ACHN (cell line): ENCODE measurements around the gene MSH5.
A peak's percentile ranks its signal among the peaks of the same experiment; 100 is the strongest.

Source experiments
- DNase-seq: peaks from one replicate; pipeline ENCODE4 v3.0.0-alpha.2; 2015
- in situ Hi-C: cut with HindIII; loops from 2 replicates; pipeline ENCODE4 v1.10.0; 2017; ENCODE audit warnings: low sequenced_read_pairs, low pct_ligation_motif_present, low pct_unique_long_range_greater_than_20kb

The MSH5 gene

DNA sequence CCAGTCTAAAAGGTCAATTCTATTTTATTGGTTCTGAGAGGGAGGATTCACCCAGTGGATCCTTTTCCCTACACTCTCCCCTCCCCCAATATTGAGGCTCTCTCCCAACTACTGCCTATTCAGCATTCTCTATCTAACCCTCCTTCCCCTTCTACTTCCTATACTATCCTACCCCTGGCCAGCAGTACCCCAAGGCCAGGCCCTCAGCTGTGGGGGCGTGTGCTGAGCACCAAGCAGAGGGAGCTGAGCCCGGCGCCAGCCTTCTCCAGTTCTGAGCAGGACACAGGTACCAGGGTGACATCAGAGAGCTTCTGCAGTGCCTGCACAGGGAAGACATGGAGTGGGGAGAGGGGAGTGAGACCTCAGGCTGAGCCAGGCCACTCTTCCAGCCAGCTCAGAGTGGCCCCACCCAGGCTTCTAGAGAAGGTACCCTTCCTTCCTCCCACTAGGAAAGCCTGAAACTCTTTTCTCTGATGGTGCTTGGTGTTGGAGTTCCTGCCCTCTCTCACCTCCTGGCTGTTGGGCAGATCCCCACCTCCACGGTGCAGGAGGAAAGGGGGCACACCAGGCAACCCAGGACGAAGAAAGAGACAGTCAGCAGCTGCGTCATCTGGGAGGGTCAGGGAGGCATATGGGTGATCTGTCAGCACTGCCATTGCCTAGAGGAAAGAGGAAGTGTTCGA lies 12.6 kb upstream of the MSH5 start:
- in situ Hi-C loops: no loop called here
- no peak for DNase-seq

DNA sequence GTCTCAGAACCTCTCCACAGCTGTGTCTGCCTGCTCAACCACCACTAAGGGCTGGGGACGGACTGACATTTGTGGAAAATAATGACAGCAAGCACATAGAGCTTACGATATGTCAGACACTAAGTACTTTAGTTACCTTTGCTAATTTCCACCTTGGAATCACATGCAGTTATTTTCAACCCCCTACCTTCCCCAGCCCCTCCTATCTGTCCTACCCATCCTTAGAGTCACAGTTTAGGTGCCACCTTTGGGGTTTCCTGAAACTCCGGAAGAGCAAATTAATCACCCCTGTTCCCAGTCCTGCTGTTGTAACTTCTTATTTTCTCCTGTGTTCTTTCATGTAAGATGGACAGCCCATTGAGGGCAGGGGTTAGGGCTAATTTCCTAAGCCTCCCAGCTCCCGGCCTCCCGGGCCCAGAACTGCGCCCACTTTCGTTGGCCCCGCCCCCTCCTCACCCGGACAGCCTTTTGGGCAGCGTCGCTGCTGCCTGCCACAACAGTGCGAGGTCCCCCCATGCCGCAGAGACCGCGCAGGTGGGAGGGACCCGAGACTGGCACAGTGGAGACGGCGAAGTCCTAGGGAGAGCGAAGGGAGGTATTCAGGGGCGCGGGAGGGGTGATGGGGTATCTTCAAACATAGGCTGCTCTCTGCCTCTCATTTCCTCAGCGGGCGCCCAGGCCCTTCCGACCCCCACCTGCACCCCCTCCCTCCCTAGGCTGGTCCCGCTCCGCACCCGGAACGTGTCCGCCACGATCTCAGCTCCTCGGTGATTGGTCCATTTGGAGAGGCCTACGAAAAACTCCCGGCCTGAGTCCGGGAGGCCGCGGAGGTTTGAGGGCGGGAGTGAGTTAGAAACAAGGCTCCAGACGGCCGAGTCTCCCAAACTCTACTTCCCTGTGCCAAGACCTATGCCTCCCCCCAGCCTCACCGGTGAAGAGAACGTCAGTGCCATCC lies 11.8 kb upstream of the MSH5 start:
- no peak for DNase-seq
- in situ Hi-C loops: no loop called here

DNA sequence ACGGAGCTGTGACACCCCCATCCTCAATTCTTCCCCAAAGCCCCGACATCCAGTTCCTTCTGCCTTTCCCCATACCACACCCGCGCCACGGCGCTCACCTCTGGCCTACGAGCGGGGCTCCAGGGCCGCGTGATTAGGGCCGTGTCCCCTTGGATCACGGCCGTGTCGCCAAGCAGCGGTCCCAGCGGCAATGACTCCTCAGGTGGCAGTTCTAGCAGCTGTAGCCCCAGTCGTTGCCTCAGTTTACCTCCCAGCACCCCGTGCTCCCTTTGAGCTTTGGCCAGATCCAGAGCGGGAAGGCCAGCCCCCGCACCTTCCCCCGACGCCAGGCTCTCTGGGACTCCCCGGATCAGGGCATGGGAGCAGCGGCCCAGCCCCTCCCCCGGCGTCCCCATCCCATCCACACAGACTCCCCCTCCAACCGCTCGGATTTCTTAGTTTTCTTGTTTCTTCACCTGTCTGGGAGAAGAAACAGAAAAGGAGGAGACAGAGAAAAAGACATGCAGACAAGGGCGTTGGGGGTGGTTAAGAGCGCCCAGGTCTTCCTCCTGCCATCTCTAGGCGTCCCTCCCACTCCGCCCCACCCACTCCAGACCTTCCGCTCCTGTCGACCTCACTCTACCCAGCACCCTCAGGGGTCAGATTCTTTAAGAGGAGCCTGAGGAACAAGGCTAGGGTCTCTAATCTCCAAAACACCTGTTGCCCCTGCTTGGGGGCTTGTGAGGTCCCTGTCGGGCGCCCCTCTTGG lies 10.9 kb upstream of the MSH5 start, which contains the start of gene DDAH2:
TSS of gene DDAH2 (minus strand) at position 533 of the 748 bp plus-strand sequence. CDS start at position 395, 138 bp downstream.
- DNase-seq: no peak

DNA sequence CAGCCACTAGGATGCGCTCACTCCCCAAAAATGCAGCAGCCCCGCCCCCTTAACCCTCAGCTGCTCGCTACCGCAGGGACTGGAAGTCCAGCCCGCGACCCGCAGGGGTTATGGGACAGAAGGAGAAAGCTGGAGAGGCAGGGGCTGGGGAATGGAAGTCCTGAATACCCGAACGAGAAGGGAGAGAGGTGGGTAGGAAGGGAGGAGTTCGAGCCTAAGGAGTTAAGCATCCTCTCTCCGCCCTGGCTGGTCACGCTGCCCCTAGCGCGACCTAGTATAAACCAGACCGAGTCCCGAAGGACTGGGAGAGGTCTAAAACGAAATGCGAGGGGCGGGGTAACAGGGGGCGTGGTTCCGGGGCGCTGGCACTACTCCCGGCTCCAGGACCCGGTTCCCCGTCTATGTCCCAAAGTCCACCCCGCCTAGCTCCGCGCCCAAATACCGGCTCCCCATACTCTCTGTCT lies 10.3 kb upstream of the MSH5 start:
- in situ Hi-C loops: no loop called here
- DNase-seq: peak; percentile 85

More for the DNA sequence above, 10.9 kb upstream of the MSH5 start, which contains the start of gene DDAH2:
- in situ Hi-C loops: no loop called here

DNA sequence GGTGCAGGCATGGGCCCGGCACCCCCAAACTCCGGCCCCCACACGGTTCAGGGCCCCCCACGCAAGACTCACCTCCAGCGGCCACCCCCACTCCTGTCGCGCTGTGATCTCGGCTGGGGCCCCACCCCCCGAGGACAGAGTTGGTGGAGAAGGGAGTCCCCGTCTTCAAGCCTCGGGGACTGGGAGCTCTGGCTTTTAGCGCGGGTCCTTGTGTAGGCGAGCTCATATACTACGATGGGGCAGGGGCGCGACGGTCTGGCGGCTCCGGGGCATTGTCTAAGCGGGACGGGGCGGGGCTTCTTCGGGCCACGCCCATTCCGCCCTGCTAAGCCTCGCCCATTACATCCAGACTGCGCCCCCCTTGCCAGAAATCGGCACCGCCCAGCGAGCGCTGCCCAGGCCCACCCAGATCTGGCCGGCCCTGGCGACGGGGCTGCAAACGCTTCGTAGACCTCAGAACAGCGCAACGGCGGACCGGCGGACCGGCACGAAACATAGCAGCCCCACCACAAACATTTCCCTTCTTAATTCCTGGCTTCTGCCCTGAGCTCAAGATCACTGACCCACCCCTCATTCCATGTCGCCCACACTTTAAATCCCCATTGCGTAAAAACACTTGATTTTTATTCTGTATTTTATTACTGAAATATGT lies 9.7 kb upstream of the MSH5 start:
- DNase-seq: peak; percentile 79
- in situ Hi-C loops: no loop called here

DNA sequence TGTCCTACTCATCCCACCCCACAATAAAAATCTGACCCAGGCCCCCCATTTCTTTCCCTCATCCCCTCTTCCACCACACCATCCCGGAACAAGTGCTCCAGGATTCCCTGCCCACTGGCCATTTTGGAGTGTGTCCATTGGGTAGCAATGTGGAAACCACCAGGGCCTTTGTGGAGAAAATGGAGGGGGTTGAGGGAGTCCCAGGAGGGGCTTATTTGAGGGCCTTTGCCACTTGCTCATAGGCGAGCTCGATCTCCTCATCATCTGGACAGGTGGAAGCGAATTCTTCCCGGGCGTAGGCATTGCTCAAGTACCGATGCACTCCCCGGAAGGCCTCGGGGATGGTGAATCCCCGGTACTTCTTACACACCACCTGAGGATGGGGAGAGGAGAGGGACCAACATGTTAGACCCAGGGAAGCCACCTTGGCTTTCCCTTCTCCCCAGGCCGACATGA lies 9.1 kb upstream of the MSH5 start:
- no peak for DNase-seq
- in situ Hi-C loops: no loop called here

DNA sequence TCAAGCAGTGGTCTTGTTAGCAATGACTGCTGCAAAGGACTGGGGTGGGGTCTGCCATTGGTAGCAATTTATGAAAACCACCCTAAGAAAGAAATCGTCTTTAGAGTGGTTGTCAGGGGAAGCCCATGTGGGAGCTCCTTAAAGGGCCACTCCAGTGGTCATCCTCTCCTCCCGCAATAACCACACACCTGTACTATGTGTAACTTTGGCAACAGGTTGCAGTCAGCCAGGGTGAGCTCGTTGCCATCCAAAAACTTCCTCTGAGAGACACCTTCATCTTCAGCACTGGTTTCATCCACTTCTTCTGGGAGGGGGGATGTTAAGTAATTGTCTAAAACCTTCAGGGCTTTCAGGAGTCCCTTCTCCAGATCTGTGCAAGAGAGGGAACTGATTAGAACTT lies 7.8 kb upstream of the MSH5 start:
- in situ Hi-C loops: no loop called here
- DNase-seq: no peak

DNA sequence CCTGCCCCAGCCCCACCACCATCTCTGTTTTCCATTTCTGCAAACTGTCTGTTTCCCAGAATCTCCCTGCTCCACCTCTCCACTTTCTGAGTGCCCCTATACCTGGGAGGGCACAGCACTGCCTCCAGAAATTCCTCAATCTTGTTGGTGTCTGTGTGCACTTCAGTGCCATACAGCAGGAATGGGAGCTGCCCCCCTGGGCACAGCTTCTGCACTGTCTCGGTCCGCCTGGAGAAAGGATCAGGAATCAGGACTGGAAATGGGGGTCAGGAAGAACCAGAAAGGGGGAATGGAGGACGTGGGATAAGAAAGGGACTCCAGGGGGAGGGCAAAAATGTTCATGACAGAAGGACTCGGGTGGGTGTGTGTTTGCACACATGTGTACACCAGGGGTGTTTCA lies 6.1 kb upstream of the MSH5 start:
- DNase-seq: no peak
- in situ Hi-C loops: no loop called here

DNA sequence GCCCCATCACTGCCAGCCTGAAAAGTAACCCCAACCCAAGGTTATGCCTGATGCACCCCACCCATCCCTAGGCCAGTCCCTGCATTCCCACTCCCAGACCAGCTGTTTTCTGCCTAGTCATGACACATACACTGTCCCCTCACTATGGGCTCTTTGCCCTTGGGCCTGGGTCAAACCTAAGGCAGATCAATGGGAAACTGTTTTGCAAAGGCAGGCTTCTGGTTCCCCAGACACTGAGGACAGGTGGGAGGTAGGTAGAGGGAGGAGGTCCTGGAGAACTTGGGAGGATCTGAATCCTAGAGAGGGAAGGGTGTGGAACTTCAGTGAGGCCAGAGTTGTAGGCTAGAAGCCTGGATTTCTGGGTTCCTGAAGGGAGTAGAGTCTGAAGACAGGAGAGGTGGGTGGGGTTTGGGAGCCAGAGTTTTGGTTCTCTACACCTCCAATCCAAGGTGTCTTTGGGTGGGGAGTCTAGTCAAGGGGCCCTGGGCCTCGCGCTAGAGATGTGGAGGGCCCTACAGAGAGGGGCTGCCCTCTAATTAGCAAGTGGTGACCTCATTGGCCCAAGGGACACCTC lies 5.5 kb upstream of the MSH5 start:
- in situ Hi-C loops: no loop called here
- DNase-seq: no peak

DNA sequence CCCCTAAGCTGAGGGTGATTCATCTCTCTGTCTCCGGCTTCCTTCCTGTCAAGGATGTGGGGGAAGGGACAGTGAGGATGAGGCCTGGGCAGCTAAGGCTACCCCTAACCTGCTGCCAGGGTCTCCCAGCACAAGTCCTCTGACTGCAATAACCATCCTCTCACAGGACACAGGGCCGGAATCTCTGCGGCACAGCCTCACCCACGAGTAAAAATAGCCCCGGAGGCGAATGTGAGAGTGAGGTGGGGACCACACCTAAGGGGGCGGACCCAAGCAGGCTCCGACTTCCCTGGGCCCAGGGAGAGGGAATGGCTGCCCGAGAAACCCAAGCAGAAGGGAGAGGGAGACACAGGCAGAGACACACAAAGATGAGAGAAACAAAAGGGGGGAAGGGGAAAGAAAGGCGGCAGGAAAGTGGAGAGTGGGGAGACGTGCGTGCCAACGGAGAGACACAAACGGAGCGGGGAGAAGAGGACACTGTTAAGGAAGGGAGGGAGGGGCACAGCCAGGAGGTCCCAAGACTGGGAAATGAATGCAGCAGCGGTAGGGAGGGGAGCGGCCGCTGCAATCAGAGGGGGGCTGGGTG lies 4.9 kb upstream of the MSH5 start:
- in situ Hi-C loops: no loop called here
- peak; percentile 56 for DNase-seq

DNA sequence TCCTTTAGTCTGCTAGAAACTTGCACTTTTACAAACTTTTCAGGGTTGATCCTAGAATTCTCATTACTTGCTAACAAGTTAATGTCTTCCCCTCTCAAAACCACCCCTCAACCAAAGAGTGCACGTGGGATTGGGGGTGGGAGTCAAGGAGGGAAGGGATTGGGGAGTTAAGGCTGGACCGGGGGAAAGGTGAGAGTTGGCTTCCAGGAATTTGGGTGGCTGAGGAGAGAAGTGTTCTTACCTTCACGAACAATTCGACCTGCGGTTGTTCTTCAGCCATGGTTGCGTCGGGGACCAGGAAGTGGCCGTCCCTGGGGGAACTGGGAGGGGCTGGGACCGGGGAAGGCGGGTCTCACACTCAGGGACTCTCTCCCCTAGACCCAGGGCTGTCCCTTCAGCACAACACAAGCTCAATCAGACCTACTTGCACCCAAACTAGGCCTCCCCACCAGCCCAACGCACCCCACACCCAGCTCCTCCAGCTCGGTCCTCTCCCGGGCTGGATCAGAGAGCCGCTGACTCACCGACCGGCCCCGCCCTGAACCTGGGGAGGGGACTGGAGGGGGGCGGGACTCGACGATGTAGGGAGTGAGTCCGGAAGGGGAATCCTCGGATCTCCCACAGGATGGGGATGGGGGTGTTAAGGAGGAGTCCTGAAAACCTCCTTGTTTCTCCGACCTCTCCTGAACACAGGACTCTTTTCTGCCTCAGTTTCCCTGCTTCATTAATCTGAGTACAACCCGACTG lies 3.6 kb upstream of the MSH5 start, which contains the start of gene CLIC1:
TSS of gene CLIC1 (minus strand) at position 510 of the 747 bp plus-strand sequence. CDS start at position 280, 230 bp downstream.
- peak; percentile 81 for DNase-seq
- in situ Hi-C loops: no loop called here

DNA sequence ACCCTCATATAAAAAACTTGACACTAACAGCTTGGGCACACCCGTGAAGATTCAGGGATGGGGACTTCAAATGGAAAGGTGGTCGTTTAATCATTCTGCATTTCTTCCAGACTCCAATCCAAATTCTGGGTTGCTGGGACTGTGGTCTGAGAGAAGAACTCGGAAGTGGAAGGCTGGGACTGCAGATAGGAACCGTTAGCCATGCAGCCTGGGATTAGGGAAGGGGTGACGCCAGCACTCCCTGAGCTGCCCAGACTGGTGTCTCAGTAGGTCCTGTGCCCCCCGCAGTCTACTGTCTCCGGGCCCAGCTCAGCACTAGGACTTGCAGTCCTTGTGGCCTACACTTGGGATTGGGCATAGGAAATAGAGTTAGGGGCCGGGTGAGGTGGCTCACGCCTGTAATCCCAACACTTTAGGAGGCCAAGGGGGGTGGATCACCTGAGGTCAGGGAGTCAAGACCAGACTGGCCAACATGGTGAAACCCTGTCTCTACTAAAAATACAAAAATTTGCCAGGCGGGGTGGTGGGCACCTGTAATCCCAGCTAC lies 3.0 kb upstream of the MSH5 start:
- DNase-seq: no peak
- in situ Hi-C loops: no loop called here

DNA sequence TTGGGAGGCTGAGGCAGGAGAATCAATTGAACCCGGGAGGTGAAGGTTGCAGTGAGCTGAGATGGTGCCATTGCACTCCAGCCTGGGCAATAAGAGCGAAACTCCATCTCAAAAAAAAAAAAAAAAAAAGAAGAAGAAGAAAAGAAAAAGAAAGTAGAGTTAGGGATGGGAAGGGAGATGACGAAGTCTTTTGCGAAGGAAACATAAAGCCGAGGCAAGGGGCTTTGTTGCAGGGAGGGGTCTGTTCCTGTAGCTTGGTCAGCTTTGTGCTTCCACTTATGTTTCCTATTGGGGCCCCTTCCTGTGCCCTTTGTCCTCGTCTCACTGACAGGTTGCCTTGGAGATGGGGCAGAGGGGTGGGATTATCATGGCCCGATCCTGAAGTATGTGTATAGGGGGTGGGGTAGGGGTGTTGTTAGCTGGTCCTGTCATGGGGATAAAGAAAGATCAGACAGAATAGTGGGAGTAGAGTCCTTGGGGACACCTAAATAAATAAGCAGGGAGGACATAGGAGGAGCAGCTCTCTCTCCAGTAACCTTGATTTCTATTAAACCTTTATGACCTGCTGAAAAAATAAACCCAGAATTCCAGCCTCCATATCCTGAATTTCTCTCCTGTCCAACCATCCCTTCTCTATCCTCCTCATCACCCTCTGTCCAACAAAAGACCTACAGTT lies 2.4 kb upstream of the MSH5 start:
- DNase-seq: no peak
- in situ Hi-C loops: no loop called here

DNA sequence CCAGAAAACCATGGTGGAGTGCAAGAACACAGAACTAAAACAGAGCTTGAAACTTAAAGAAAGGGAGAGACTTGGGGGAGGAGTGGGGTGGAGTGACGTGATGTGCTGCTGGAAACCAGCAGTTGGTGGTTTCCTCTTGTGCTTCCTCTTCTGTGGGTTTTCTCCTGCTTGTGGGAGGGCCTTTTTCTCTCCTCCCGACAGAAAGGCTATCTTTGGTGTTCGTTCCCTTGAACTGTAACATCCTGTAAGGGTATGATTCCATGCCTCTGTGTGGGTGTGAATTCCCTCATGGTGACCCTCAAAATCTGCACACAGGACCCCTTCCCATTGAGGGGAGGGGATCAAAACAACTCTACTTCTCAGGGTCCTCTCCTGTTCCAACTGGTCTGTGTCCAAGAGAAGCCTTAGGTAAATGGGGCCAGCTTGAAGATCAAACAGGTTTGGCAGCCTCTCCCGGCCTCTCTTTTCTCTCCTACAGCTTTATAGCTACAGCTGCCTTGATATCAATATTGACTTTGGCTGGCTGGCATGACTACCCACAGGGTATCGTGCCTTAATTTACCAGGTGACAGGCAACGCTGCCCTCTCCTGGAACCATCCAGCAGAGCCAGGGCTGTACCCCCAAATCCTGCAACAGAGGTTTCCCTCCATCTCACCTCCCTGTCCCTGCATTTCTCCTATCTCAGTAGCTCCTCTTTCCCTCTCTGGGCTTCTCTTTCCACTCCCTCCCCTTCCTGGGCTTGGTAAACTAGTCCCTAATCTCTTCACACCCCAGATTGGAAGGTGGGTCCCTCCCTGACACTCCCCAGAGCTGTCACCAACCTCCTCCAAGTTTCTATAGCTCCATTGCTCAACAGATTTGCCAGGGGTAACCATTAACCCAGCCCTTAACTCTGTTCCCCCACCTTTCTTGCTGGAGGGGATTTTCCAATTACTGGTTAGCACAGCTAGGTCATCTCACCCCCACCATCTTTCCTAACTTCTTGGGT lies 1.5 kb upstream of the MSH5 start:
- in situ Hi-C loops: no loop called here
- DNase-seq: peak; percentile 79
